OCI-LY3 (cell line): ENCODE data around the gene HMX2.

Experiments
- H2AFZ ChIP-seq: fragments of 200-600, 300-600 bp; shearing (Covaris generic); 2 replicates; pipeline ENCODE4 v1.6.0; 2014; ENCODE audit warnings: antibody characterized with exemption, low read depth, low read length
- H3K27ac ChIP-seq: fragments of 200-600, 300-600 bp; sonication (generic); 2 replicates; pipeline ENCODE4 v1.5.1; 2014; ENCODE audit warnings: mild to moderate bottlenecking, low read length, moderate library complexity, mixed read lengths
- H3K27me3 ChIP-seq: fragments of 200-600, 300-600 bp; sonication (generic); 2 replicates; pipeline ENCODE4 v1.6.1; 2014; ENCODE audit warnings: low read depth, low read length, mixed read lengths
- H3K36me3 ChIP-seq: fragments of 200-600, 300-600 bp; sonication (generic); replicated peaks from 2 replicates; pipeline ENCODE3; 2014; ENCODE audit warnings: low read depth, low read length, mixed read lengths
- H3K4me1 ChIP-seq: fragments of 300-600, 200-600 bp; sonication (generic); 2 replicates; pipeline ENCODE4 v1.6.1; 2014; ENCODE audit warnings: low read length, mixed read lengths
- H3K4me2 ChIP-seq: fragments of 200-600, 300-600 bp; sonication (generic); 2 replicates; pipeline ENCODE4 v1.6.1; 2014; ENCODE audit warnings: low read length, mixed read lengths
- H3K4me3 ChIP-seq: fragments of 300-600, 200-600 bp; sonication (generic); 2 replicates; pipeline ENCODE4 v1.5.1; 2014; ENCODE audit warnings: antibody characterized with exemption, mild to moderate bottlenecking, low read length, moderate library complexity
- H3K79me2 ChIP-seq: fragments of 300-600, 200-600 bp; shearing (Covaris generic); 2 replicates; pipeline ENCODE4 v1.6.1; 2014; ENCODE audit warnings: mild to moderate bottlenecking, low read length, mixed read lengths
- H3K9ac ChIP-seq: fragments of 300-600, 200-600 bp; shearing (Covaris generic); 2 replicates; pipeline ENCODE4 v1.6.0; 2014; ENCODE audit warnings: mild to moderate bottlenecking, low read length, moderate library complexity
- H3K9me3 ChIP-seq: fragments of 200-600, 300-600 bp; shearing (Covaris generic); 2 replicates; pipeline ENCODE4 v1.6.1; 2014; ENCODE audit warnings: low read length, mixed read lengths; ENCODE audit not compliant: insufficient read depth
- H4K20me1 ChIP-seq: fragments of 200-600, 300-600 bp; sonication (generic); 2 replicates; pipeline ENCODE4 v1.6.1; 2016; ENCODE audit warnings: low read length, mixed read lengths; ENCODE audit not compliant: insufficient read depth
- CTCF ChIP-seq: fragments of 200-600, 300-600 bp; sonication (generic); IDR thresholded peaks from 2 replicates; pipeline ENCODE4 v1.5.1; 2014; ENCODE audit warnings: antibody characterized with exemption, low read length, low read depth
- EZH2phosphoT487 ChIP-seq: fragments of 200-600 bp; shearing (Covaris generic); IDR thresholded peaks from 2 replicates; pipeline ENCODE4 v1.6.1; 2018; ENCODE audit warnings: antibody characterized with exemption, mixed run types, low read depth

Gene HMX2

GRCh38 chr10:123147635-123148413 is at the start of gene HMX2:
TSS of gene HMX2 (plus strand) at chr10:123148136. CDS start at chr10:123148379, 243 bp downstream.
- Histone ChIP-seq H3K4me3 (no peak within 1 kb of the TSS), H4K20me1 (no peaks in the 10 kb centered on the region), H3K4me1 (no peaks in the 10 kb centered on the region), H3K9me3 (no peaks in the 10 kb centered on the region), H3K36me3 (no peaks in the 10 kb centered on the region), H3K27me3 (no peaks in the 10 kb centered on the region), H2AFZ (no peak within 1 kb of the TSS), H3K79me2 (no peaks in the 10 kb centered on the region), H3K4me2 (no peak within 1 kb of the TSS), H3K27ac (no peak within 1 kb of the TSS), H3K9ac (no peak within 1 kb of the TSS)
- TF ChIP-seq EZH2phosphoT487 (no peak), CTCF (no peak)

GRCh38 chr10:123100030-123100762 is 47.7 kb upstream of the HMX2 start:
- no peak overlapping the region for H3K4me2 ChIP-seq
- no peaks in the 10 kb centered on the region for H3K9me3 ChIP-seq
- H3K79me2 ChIP-seq: no peaks in the 10 kb centered on the region
- H2AFZ ChIP-seq: no peak overlapping the region
- no peak overlapping the region for H3K4me3 ChIP-seq
- TF ChIP-seq EZH2phosphoT487: no peak
- TF ChIP-seq CTCF: no peak
- H3K36me3 ChIP-seq: no peaks in the 10 kb centered on the region
- no peak overlapping the region for H3K27ac ChIP-seq
- H3K27me3 ChIP-seq: no peaks in the 10 kb centered on the region
- no peaks in the 10 kb centered on the region for H3K4me1 ChIP-seq
- no peaks in the 10 kb centered on the region for H4K20me1 ChIP-seq
- no peak overlapping the region for H3K9ac ChIP-seq

GRCh38 chr10:123101872-123102271 is 46.1 kb upstream of the HMX2 start:
- H3K27me3 ChIP-seq: no peaks in the 10 kb centered on the region
- H2AFZ ChIP-seq: no peak overlapping the region
- no peaks in the 10 kb centered on the region for H4K20me1 ChIP-seq
- H3K4me2 ChIP-seq: no peak overlapping the region
- no peaks in the 10 kb centered on the region for H3K4me1 ChIP-seq
- no peak overlapping the region for H3K27ac ChIP-seq
- H3K9ac ChIP-seq: no peak overlapping the region
- H3K4me3 ChIP-seq: no peak overlapping the region
- no peaks in the 10 kb centered on the region for H3K79me2 ChIP-seq
- TF ChIP-seq CTCF (no peak), EZH2phosphoT487 (no peak)
- H3K36me3 ChIP-seq: no peaks in the 10 kb centered on the region
- H3K9me3 ChIP-seq: no peaks in the 10 kb centered on the region

GRCh38 chr10:123102673-123103072 is 45.3 kb upstream of the HMX2 start:
- no peaks in the 10 kb centered on the region for H3K27me3 ChIP-seq

More at GRCh38 chr10:123102673-123103072, 45.3 kb upstream of the HMX2 start:
- no peak overlapping the region for H3K27ac ChIP-seq
- no peak overlapping the region for H2AFZ ChIP-seq
- H3K4me2 ChIP-seq: no peak overlapping the region
- H3K9ac ChIP-seq: no peak overlapping the region
- no peaks in the 10 kb centered on the region for H4K20me1 ChIP-seq
- H3K4me1 ChIP-seq: no peaks in the 10 kb centered on the region
- no peak overlapping the region for H3K4me3 ChIP-seq
- H3K79me2 ChIP-seq: no peaks in the 10 kb centered on the region
- H3K36me3 ChIP-seq: no peaks in the 10 kb centered on the region
- no peak for TF ChIP-seq CTCF
- no peak for TF ChIP-seq EZH2phosphoT487
- no peaks in the 10 kb centered on the region for H3K9me3 ChIP-seq
